ENCODE results near the gene PILRB.
"Not testable (repeated sequence)": the region's sequence is repeated elsewhere in the genome, so short reads cannot be mapped to it uniquely, and the experiment has no call there.

PILRB gene

GRCh38 chr7:100358857-100359212, 918 bp downstream of the PILRB start:
- Histone ChIP-seq H3K4me3 (no peak overlapping the region), H3K9me3 (no peaks in the 10 kb centered on the region), H3K4me2 (no peak overlapping the region), H3K9ac (no peak overlapping the region), H3K27ac (no peak overlapping the region), H3K36me3 (peaks cover 100% of the 10 kb centered on the region), H4K20me1 (peaks cover 39% of the 10 kb centered on the region), H3K27me3 (no peaks in the 10 kb centered on the region), H3K4me1 (peaks cover 3% of the 10 kb centered on the region; the same call in 1 of the 2 replicates)
- TF ChIP-seq Cebpa-rat (IDR thresholded peaks at IDR 0.05), result no peak

GRCh38 chr7:100360135-100360854, 2.4 kb downstream of the PILRB start:
- H3K27me3 ChIP-seq, result no peaks in the 10 kb centered on the region
- H4K20me1 ChIP-seq, result peaks cover 25% of the 10 kb centered on the region
- TF ChIP-seq Cebpa-rat (IDR thresholded peaks at IDR 0.05), result no peak
- H3K36me3 ChIP-seq, result peaks cover 100% of the 10 kb centered on the region
- peaks cover 17% of the 10 kb centered on the region for H3K4me1 ChIP-seq
- H3K4me3 ChIP-seq, result no peak overlapping the region
- H3K4me2 ChIP-seq, result no peak overlapping the region
- no peak overlapping the region for H3K9ac ChIP-seq
- no peak overlapping the region for H3K27ac ChIP-seq
- no peaks in the 10 kb centered on the region for H3K9me3 ChIP-seq

GRCh38 chr7:100363098-100363497, 5.2 kb downstream of the PILRB start:
- H3K27ac ChIP-seq, result no peak overlapping the region
- no peaks in the 10 kb centered on the region for H3K27me3 ChIP-seq
- H3K4me2 ChIP-seq, result no peak overlapping the region
- H3K9me3 ChIP-seq, result no peaks in the 10 kb centered on the region
- H3K36me3 ChIP-seq, result peaks cover 73% of the 10 kb centered on the region
- no peak overlapping the region for H3K9ac ChIP-seq
- H4K20me1 ChIP-seq, result peaks cover 31% of the 10 kb centered on the region
- peaks cover 45% of the 10 kb centered on the region for H3K4me1 ChIP-seq
- TF ChIP-seq Cebpa-rat (IDR thresholded peaks at IDR 0.05), result no peak
- H3K4me3 ChIP-seq, result no peak overlapping the region

- H3K27ac ChIP-seq, H3K27me3 ChIP-seq, H3K4me3 ChIP-seq, H3K9me3 ChIP-seq, H3K9ac ChIP-seq: not testable (repeated sequence)
- Histone ChIP-seq H3K4me1 (peaks cover 52% of the 10 kb centered on the region), H3K4me2 (peak overlapping the region; percentile 94; the same call in 1 of the 2 replicates), H4K20me1 (peaks cover 34% of the 10 kb centered on the region), H3K36me3 (peaks cover 66% of the 10 kb centered on the region)
Observed at GRCh38 chr7:100363797-100364196, 5.9 kb downstream of the PILRB start.

GRCh38 chr7:100364480-100364879, 6.6 kb downstream of the PILRB start:
- Histone ChIP-seq H3K4me2 (peak overlapping the region; percentile 94), H3K4me3 (no peak overlapping the region), H3K36me3 (peaks cover 60% of the 10 kb centered on the region), H3K9ac (no peak overlapping the region), H3K4me1 (peaks cover 59% of the 10 kb centered on the region), H3K27ac (no peak overlapping the region), H4K20me1 (peaks cover 36% of the 10 kb centered on the region), H3K9me3 (no peaks in the 10 kb centered on the region), H3K27me3 (no peaks in the 10 kb centered on the region)
- no peak for TF ChIP-seq Cebpa-rat (IDR thresholded peaks at IDR 0.05)

- peaks cover 36% of the 10 kb centered on the region for H4K20me1 ChIP-seq
- H3K27me3 ChIP-seq, H3K9me3 ChIP-seq: not testable (repeated sequence)
- peak overlapping the region; percentile 94 for H3K4me2 ChIP-seq
- H3K4me1 ChIP-seq, result peaks cover 73% of the 10 kb centered on the region
- peaks cover 45% of the 10 kb centered on the region for H3K36me3 ChIP-seq
- H3K4me3 ChIP-seq, result peak overlapping the region; percentile 32; the same call in 1 of the 2 replicates
- H3K27ac ChIP-seq, result peak overlapping the region; percentile 70
- peak overlapping the region; percentile 56; the same call in 1 of the 2 replicates for H3K9ac ChIP-seq
Observed at GRCh38 chr7:100365998-100366367, 8.1 kb downstream of the PILRB start.

GRCh38 chr7:100366411-100367250, 8.7 kb downstream of the PILRB start:
- Histone ChIP-seq H3K36me3 (peaks cover 38% of the 10 kb centered on the region), H3K4me2 (peak overlapping the region; percentile 94), H4K20me1 (peaks cover 36% of the 10 kb centered on the region), H3K9me3 (no peaks in the 10 kb centered on the region), H3K9ac (peak overlapping the region; percentile 56), H3K4me3 (peak overlapping the region; percentile 32; the same call in 1 of the 2 replicates), H3K4me1 (peaks cover 78% of the 10 kb centered on the region), H3K27me3 (no peaks in the 10 kb centered on the region), H3K27ac (peak overlapping the region; percentile 77)
- TF ChIP-seq Cebpa-rat (IDR thresholded peaks at IDR 0.05), result no peak

GRCh38 chr7:100367251-100367620, 9.3 kb downstream of the PILRB start:
- peaks cover 84% of the 10 kb centered on the region for H3K4me1 ChIP-seq
- peak overlapping the region; percentile 77 for H3K27ac ChIP-seq
- no peaks in the 10 kb centered on the region for H3K9me3 ChIP-seq
- H3K9ac ChIP-seq, result peak overlapping the region; percentile 28; the same call in 1 of the 2 replicates
- H3K27me3 ChIP-seq, result no peaks in the 10 kb centered on the region
- TF ChIP-seq Cebpa-rat (IDR thresholded peaks at IDR 0.05), result no peak
- H3K4me3 ChIP-seq, result no peak overlapping the region
- peaks cover 36% of the 10 kb centered on the region for H4K20me1 ChIP-seq
- peaks cover 32% of the 10 kb centered on the region for H3K36me3 ChIP-seq
- H3K4me2 ChIP-seq, result peak overlapping the region; percentile 94

- Histone ChIP-seq H3K36me3 (peaks cover 25% of the 10 kb centered on the region), H3K9me3 (no peaks in the 10 kb centered on the region), H3K4me2 (peak overlapping the region; percentile 94), H3K27ac (peak overlapping the region; percentile 77), H4K20me1 (peaks cover 36% of the 10 kb centered on the region), H3K9ac (peak overlapping the region; percentile 42; the same call in 1 of the 2 replicates), H3K4me1 (peaks cover 91% of the 10 kb centered on the region), H3K27me3 (no peaks in the 10 kb centered on the region), H3K4me3 (no peak overlapping the region)
- no peak for TF ChIP-seq Cebpa-rat (IDR thresholded peaks at IDR 0.05)
Observed at GRCh38 chr7:100367676-100368613, 10.0 kb downstream of the PILRB start.

Data from BLaER1 (cell line).